GM23338 (cell line): Measurements from ENCODE around the gene SRGAP1. TPM values are rescaled to one million over a fixed set of nuclear protein-coding genes. Genes with fewer than 3 reads are reported as not detected.

Experiments
- ATAC-seq: fragments of 200-7000 bp; cut with Tn5 transposase; 3 replicates; pipeline ENCODE4 v1.9.1; 2020
- DNase-seq: peaks from one replicate; pipeline ENCODE4 v3.0.0-alpha.2; 2015; ENCODE audit warnings: low spot score
- H2AFZ ChIP-seq: fragments of 200-600 bp; sonication (generic); 2 replicates; pipeline ENCODE4 v1.8.0; 2016; ENCODE audit warnings: antibody characterized with exemption, mild to moderate bottlenecking, moderate library complexity
- H3F3A ChIP-seq: fragments of 200-600 bp; sonication (generic); replicated peaks from 2 replicates; pipeline ENCODE4 v1.8.0; 2017; ENCODE audit warnings: antibody characterized with exemption, mixed run types, low read depth
- H3K27ac ChIP-seq: fragments of 200-600 bp; sonication (generic); 2 replicates; pipeline ENCODE4 v1.6.1; 2016; ENCODE audit warnings: low read depth
- H3K27me3 ChIP-seq: fragments of 200-600 bp; sonication (generic); 2 replicates; pipeline ENCODE4 v1.8.0; 2016; ENCODE audit warnings: mild to moderate bottlenecking, mixed run types, moderate library complexity; ENCODE audit not compliant: insufficient read depth
- H3K36me3 ChIP-seq: fragments of 200-600 bp; sonication (generic); 2 replicates; pipeline ENCODE4 v1.8.0; 2016; ENCODE audit warnings: mild to moderate bottlenecking; ENCODE audit not compliant: insufficient read depth
- H3K4me1 ChIP-seq: fragments of 200-600 bp; sonication (generic); 2 replicates; pipeline ENCODE4 v1.8.0; 2016; ENCODE audit warnings: mild to moderate bottlenecking, moderate library complexity; ENCODE audit not compliant: insufficient read depth
- H3K4me2 ChIP-seq: fragments of 200-600 bp; sonication (generic); 2 replicates; pipeline ENCODE4 v1.7.1; 2017; ENCODE audit warnings: mixed run types
- H3K4me3 ChIP-seq: fragments of 200-600 bp; sonication (generic); 2 replicates; pipeline ENCODE4 v1.6.1; 2016; ENCODE audit warnings: mixed run types
- H3K79me2 ChIP-seq: fragments of 200-600 bp; sonication (generic); replicated peaks from 2 replicates; pipeline ENCODE4 v1.8.0; 2017; ENCODE audit warnings: mild to moderate bottlenecking; ENCODE audit not compliant: insufficient read depth
- H3K9me2 ChIP-seq: fragments of 200-600 bp; sonication (generic); 2 replicates; pipeline ENCODE4 v1.8.0; 2017; ENCODE audit not compliant: insufficient read depth
- H4K20me1 ChIP-seq: fragments of 200-600 bp; sonication (generic); replicated peaks from 2 replicates; pipeline ENCODE4 v1.8.0; 2017; ENCODE audit warnings: mild to moderate bottlenecking; ENCODE audit not compliant: insufficient read depth
- H3K27ac Mint-ChIP-seq: 2 replicates; pipeline ENCODE4 v1.8.0; 2020; ENCODE audit warnings: inconsistent platforms, mild to moderate bottlenecking, moderate library complexity, mixed read lengths
- H3K27me3 Mint-ChIP-seq: 3 replicates; pipeline ENCODE4 v1.8.0; 2022; ENCODE audit warnings: low read depth, mild to moderate bottlenecking, moderate library complexity, mixed read lengths, inconsistent platforms; ENCODE audit not compliant: insufficient read depth, poor library complexity
- H3K36me3 Mint-ChIP-seq: 3 replicates; pipeline ENCODE4 v1.8.0; 2021; ENCODE audit warnings: low read depth, mild to moderate bottlenecking, inconsistent platforms, moderate library complexity, mixed read lengths
- H3K4me1 Mint-ChIP-seq: 3 replicates; pipeline ENCODE4 v1.8.0; 2020; ENCODE audit warnings: mild to moderate bottlenecking, inconsistent platforms, mixed read lengths
- H3K4me3 Mint-ChIP-seq: 3 replicates; pipeline ENCODE4 v1.8.0; 2021; ENCODE audit warnings: moderate library complexity, mild to moderate bottlenecking, inconsistent platforms, mixed read lengths
- H3K9me3 Mint-ChIP-seq: 3 replicates; pipeline ENCODE4 v1.8.0; 2020; ENCODE audit warnings: moderate library complexity, mild to moderate bottlenecking, inconsistent platforms, mixed read lengths
- CREB1 ChIP-seq: fragments of 250-450 bp; sonication (Bioruptor Pico); IDR thresholded peaks from 2 replicates; pipeline ENCODE4 v1.5.0; 2020; ENCODE audit warnings: low read depth, mild to moderate bottlenecking, moderate library complexity
- CTCF ChIP-seq, 2 experiments: fragments of 200-600 bp in 1 of 2; sonication (generic) in 1 of 2; conservative IDR thresholded peaks; 2 replicates each; pipeline versions ENCODE4 v1.5.1 to v1.6.1; 2016 to 2017; ENCODE audit warnings: antibody characterized with exemption in 2 of 2, low read depth in 2 of 2, mild to moderate bottlenecking in 2 of 2, moderate library complexity in 1 of 2
- EZH2 ChIP-seq: fragments of 200-600 bp; sonication (generic); IDR thresholded peaks from one replicate; pipeline ENCODE4 v1.8.0; 2017; ENCODE audit warnings: antibody characterized with exemption, mild to moderate bottlenecking, low read depth; ENCODE audit not compliant: unreplicated experiment
- EZH2phosphoT487 ChIP-seq: fragments of 200-600 bp; sonication (generic); IDR thresholded peaks from one replicate; pipeline ENCODE4 v1.8.1; 2018; ENCODE audit warnings: antibody characterized with exemption; ENCODE audit not compliant: unreplicated experiment
- JUNB ChIP-seq: IDR thresholded peaks from one replicate; pipeline ENCODE4 v1.6.1; 2016; ENCODE audit warnings: antibody characterized with exemption; ENCODE audit not compliant: unreplicated experiment
- NANOG ChIP-seq: IDR thresholded peaks from 2 replicates; pipeline ENCODE4 v1.6.1; 2016; ENCODE audit warnings: antibody characterized with exemption, borderline replicate concordance
- POLR2AphosphoS5 ChIP-seq: IDR thresholded peaks from 2 replicates; pipeline ENCODE4 v1.6.1; 2016; ENCODE audit warnings: antibody characterized with exemption, low read depth
- REST ChIP-seq: IDR thresholded peaks from one replicate; pipeline ENCODE4 v1.6.1; 2018; ENCODE audit warnings: antibody characterized with exemption; ENCODE audit not compliant: unreplicated experiment
- ZNF114 ChIP-seq: fragments of 250-450 bp; sonication (Bioruptor Pico); IDR thresholded peaks from 2 replicates; pipeline ENCODE4 v1.5.0; 2020; ENCODE audit warnings: mild to moderate bottlenecking, moderate library complexity
- ZNF331 ChIP-seq: fragments of 250-450 bp; sonication (Bioruptor Pico); IDR thresholded peaks from 2 replicates; pipeline ENCODE4 v1.5.0; 2020; ENCODE audit warnings: low read depth, mild to moderate bottlenecking, moderate library complexity
- ZNF462 ChIP-seq: fragments of 250-450 bp; sonication (Bioruptor Pico); IDR thresholded peaks from 2 replicates; pipeline ENCODE4 v1.5.0; 2020; ENCODE audit warnings: mild to moderate bottlenecking, moderate library complexity
- polyA plus RNA-seq: library from polyadenylated mRNA; unstranded; fragments of >200 nt; fragmentation: Nextera tagmentation; extraction: Ambion mirVana; gene quantifications from 2 replicates; pipeline ENCODE4 v1.2.1, GENCODE V29; 2016
- total RNA-seq: library from RNA; depleted of rRNA; stranded (reverse); fragments of >200 nt; shearing (Covaris generic); gene quantifications from 2 replicates; pipeline ENCODE4 v1.2.3, GENCODE V29; 2014

SRGAP1 gene
- total and polyA plus RNA-seq, 2 experiments from 2014 or later: 6.1 to 8.1 TPM

- TF ChIP-seq REST: no peak
- TF ChIP-seq NANOG: no peak
Measured at GRCh38 chr12:63963868-63964267, 119.4 kb downstream of the SRGAP1 start (continued).

- ATAC-seq (no peak), DNase-seq (no peak)
- H3K4me3 Mint-ChIP-seq: no peak overlapping the region
- no peak overlapping the region for H3K27ac Mint-ChIP-seq
- no peak overlapping the region for H3K4me2 ChIP-seq
- H3K79me2 ChIP-seq: no peaks in the 10 kb centered on the region
- H3K27me3 Mint-ChIP-seq: no peaks in the 10 kb centered on the region
- no peak overlapping the region for H2AFZ ChIP-seq
- H3K36me3 Mint-ChIP-seq: no peaks in the 10 kb centered on the region
- no peak overlapping the region for H3K27ac ChIP-seq
- H3K9me2 ChIP-seq: no peaks in the 10 kb centered on the region
- no peaks in the 10 kb centered on the region for H3K9me3 Mint-ChIP-seq
- H3K36me3 ChIP-seq: no peaks in the 10 kb centered on the region
- H3K4me1 Mint-ChIP-seq: peaks cover 29% of the 10 kb centered on the region; the same call in 2 of the 3 replicates
- H3K27me3 ChIP-seq: no peaks in the 10 kb centered on the region
- peaks cover 10% of the 10 kb centered on the region for H3K4me1 ChIP-seq
- H3K4me3 ChIP-seq: no peak overlapping the region
- H4K20me1 ChIP-seq: no peaks in the 10 kb centered on the region
- no peaks in the 10 kb centered on the region for H3F3A ChIP-seq
- no peak for TF ChIP-seq REST
- no peak for TF ChIP-seq JUNB
- no peak for TF ChIP-seq POLR2AphosphoS5
- TF ChIP-seq CTCF (conservative IDR thresholded peaks at IDR 0.05; ENCODE audit: low read depth in 2 of 2): no peak
- no peak for TF ChIP-seq ZNF331 (CRISPR knock-in tag)
- no peak for TF ChIP-seq EZH2
- no peak for TF ChIP-seq ZNF462 (CRISPR knock-in tag)
- no peak for TF ChIP-seq ZNF114 (CRISPR knock-in tag)
- no peak for TF ChIP-seq CREB1 (CRISPR knock-in tag)
- TF ChIP-seq EZH2phosphoT487: no peak
Measured at GRCh38 chr12:63964301-63964700, 119.8 kb downstream of the SRGAP1 start.
